Neural cell (in vitro differentiated cells): ENCODE results near the gene MPPED1.

Experiments used
- CTCF ChIP-seq: fragments of 450-650 bp; IDR thresholded peaks from 2 replicates; pipeline ENCODE4 v1.5.1; 2014; ENCODE audit warnings: antibody characterized with exemption, mild to moderate bottlenecking, moderate library complexity; ENCODE audit not compliant: poor library complexity, severe bottlenecking
- EP300 ChIP-seq: fragments of 450-650 bp; conservative IDR thresholded peaks from 2 replicates; pipeline ENCODE4 v1.6.1; 2014; ENCODE audit warnings: antibody characterized with exemption, mild to moderate bottlenecking, moderate library complexity; ENCODE audit not compliant: poor library complexity, severe bottlenecking
- EZH2 ChIP-seq: fragments of 200-600, 300-800 bp; shearing (Covaris generic), sonication (generic); IDR thresholded peaks from 2 replicates; pipeline ENCODE4 v1.6.1; 2014; ENCODE audit warnings: antibody characterized with exemption, low read length, borderline replicate concordance, mild to moderate bottlenecking; ENCODE audit not compliant: insufficient read depth, poor library complexity, severe bottlenecking
- MXI1 ChIP-seq: fragments of 450-650 bp; conservative IDR thresholded peaks from 2 replicates; pipeline ENCODE4 v1.6.1; 2014; ENCODE audit warnings: antibody characterized with exemption, mild to moderate bottlenecking; ENCODE audit not compliant: poor library complexity, severe bottlenecking
- POLR2AphosphoS5 ChIP-seq: IDR thresholded peaks from 2 replicates; pipeline ENCODE4 v1.6.1; 2012
- RAD21 ChIP-seq: fragments of 450-650 bp; conservative IDR thresholded peaks from 2 replicates; pipeline ENCODE4 v1.6.1; 2014; ENCODE audit warnings: antibody characterized with exemption, mild to moderate bottlenecking, moderate library complexity
- REST ChIP-seq: IDR thresholded peaks from 2 replicates; pipeline ENCODE4 v1.6.1; 2012; ENCODE audit warnings: borderline replicate concordance
- TAF1 ChIP-seq: IDR thresholded peaks from 2 replicates; pipeline ENCODE4 v1.6.1; 2012; ENCODE audit warnings: low read depth

- TF ChIP-seq POLR2AphosphoS5 (no peak), CTCF (no peak), EZH2 (no peak), RAD21 (no peak), EP300 (no peak), MXI1 (no peak), TAF1 (no peak), REST (no peak)
Observed at GRCh38 chr22:43424666-43425630, 13.1 kb downstream of the MPPED1 start.
